ENCODE data around the gene SLC23A2. TPM values are rescaled to one million over a fixed set of nuclear protein-coding genes. Genes with fewer than 3 reads are reported as not detected.
A peak's percentile ranks its signal among the peaks of the same experiment; 100 is the strongest.

Gene SLC23A2
- total and polyA plus RNA-seq, 4 donors: 3.5 to 38.2 (median 17.9) TPM

DNA sequence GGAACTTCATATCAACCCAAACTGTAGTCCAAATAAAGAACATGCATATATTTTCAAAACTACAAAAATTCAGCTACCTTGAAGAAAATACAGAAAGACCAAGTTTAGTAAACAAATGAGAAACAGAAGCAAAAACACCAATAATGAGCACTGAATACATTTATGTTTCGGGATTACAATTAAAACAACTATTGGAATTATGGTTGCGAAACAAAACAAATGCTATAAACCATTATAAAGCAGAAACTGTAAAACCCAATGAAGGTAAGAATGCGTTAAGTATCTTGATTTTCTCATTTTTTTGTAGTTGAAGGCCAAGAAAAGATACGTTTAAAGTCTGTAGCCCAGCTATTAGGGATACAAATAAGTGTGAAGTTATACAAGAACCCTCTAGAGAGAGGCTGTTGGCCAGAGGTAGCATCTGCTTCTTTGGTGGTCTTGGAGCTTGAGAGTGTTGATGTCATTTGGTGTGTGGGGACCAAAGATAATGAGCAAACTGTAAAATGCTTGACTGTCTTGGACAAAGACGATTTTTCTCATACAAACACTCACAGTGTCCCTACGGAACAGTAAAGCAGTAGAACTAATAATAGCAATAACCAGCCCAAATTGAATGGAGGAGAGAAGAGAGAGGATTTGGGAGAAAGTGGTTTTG lies 168.1 kb downstream of the SLC23A2 start:
- ATAC-seq (ENCODE audit: low FRiP score) (no peak), DNase-seq (no peak)

DNA sequence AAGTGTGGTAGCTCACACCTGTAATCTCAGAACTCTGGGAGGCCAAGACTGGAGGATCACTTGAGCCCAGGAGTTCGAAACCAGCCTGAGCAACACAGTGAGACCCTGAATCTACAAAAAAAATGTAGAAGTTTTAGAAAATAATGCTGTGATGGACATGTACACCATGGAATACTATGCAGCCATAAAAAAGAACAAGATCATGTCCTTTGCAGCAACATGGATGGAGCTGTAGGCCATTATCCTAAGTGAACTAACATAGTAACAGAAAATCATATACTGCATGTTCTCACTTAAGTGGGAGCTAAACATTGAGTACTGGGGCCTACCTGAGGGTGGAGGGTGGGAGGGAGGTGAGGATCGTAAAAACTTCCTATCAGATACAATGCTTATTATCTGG lies 168.8 kb downstream of the SLC23A2 start:
- ATAC-seq (ENCODE audit: low FRiP score) (no peak), DNase-seq (no peak)
- Histone ChIP-seq H3K27ac (ENCODE audit: low read depth in 1 of 2, low read length in 2 of 2) (no peak overlapping the region), H3K4me1 (ENCODE audit: control insufficient read depth in 1 of 2, insufficient read depth in 2 of 2, low read length in 2 of 2) (no peaks in the 10 kb centered on the region), H3K4me3 (ENCODE audit: low read length in 2 of 2) (no peak overlapping the region), H3K36me3 (ENCODE audit: control insufficient read depth in 1 of 2, insufficient read depth in 2 of 2, low read length in 1 of 2) (no peaks in the 10 kb centered on the region), H3K9me3 (ENCODE audit: control insufficient read depth, low read length) (no peaks in the 10 kb centered on the region), H3K27me3 (ENCODE audit: control insufficient read depth in 1 of 2, insufficient read depth in 2 of 2, low read length in 1 of 2) (no peaks in the 10 kb centered on the region)
- intact Hi-C loops (cut with DNase I): no loop called here
- 96 to 97% methylated on average over 2 of the region's 2 CpGs for WGBS, 2 donors

More for the DNA sequence above, 168.1 kb downstream of the SLC23A2 start:
- Histone ChIP-seq H3K4me3 (ENCODE audit: low read length in 2 of 2) (no peak overlapping the region), H3K9me3 (ENCODE audit: control insufficient read depth, low read length) (no peaks in the 10 kb centered on the region), H3K27me3 (ENCODE audit: control insufficient read depth in 1 of 2, insufficient read depth in 2 of 2, low read length in 1 of 2) (no peaks in the 10 kb centered on the region), H3K36me3 (ENCODE audit: control insufficient read depth in 1 of 2, insufficient read depth in 2 of 2, low read length in 1 of 2) (no peaks in the 10 kb centered on the region), H3K27ac (ENCODE audit: low read depth in 1 of 2, low read length in 2 of 2) (no peak overlapping the region), H3K4me1 (ENCODE audit: control insufficient read depth in 1 of 2, insufficient read depth in 2 of 2, low read length in 2 of 2) (no peaks in the 10 kb centered on the region)
- intact Hi-C loops (cut with DNase I): no loop called here
- 80 to 85% methylated on average over 6 of the region's 6 CpGs for WGBS, 2 donors

- Histone ChIP-seq H3K36me3 (ENCODE audit: control insufficient read depth in 1 of 2, insufficient read depth in 2 of 2, low read length in 1 of 2) (no peaks in the 10 kb centered on the region), H3K27me3 (ENCODE audit: control insufficient read depth in 1 of 2, insufficient read depth in 2 of 2, low read length in 1 of 2) (no peaks in the 10 kb centered on the region), H3K27ac (ENCODE audit: low read depth in 1 of 2, low read length in 2 of 2) (no peak overlapping the region), H3K9me3 (ENCODE audit: control insufficient read depth, low read length) (no peaks in the 10 kb centered on the region), H3K4me1 (ENCODE audit: control insufficient read depth in 1 of 2, insufficient read depth in 2 of 2, low read length in 2 of 2) (no peaks in the 10 kb centered on the region), H3K4me3 (ENCODE audit: low read length in 2 of 2) (no peak overlapping the region)
- DNase-seq (no peak), ATAC-seq (ENCODE audit: low FRiP score) (no peak)
- WGBS, 2 donors: 45 to 60% methylated on average over 2 of the region's 2 CpGs
- intact Hi-C loops (cut with DNase I): no loop called here
These were observed 170.6 kb downstream of the SLC23A2 start for GRCh38 chr20:4830696-4831095.

- Histone ChIP-seq H3K4me1 (ENCODE audit: control insufficient read depth in 1 of 2, insufficient read depth in 2 of 2, low read length in 2 of 2) (no peaks in the 10 kb centered on the region), H3K4me3 (ENCODE audit: low read length in 2 of 2) (no peak overlapping the region), H3K27ac (ENCODE audit: low read depth in 1 of 2, low read length in 2 of 2) (no peak overlapping the region), H3K9me3 (ENCODE audit: control insufficient read depth, low read length) (no peaks in the 10 kb centered on the region), H3K27me3 (ENCODE audit: control insufficient read depth in 1 of 2, insufficient read depth in 2 of 2, low read length in 1 of 2) (no peaks in the 10 kb centered on the region), H3K36me3 (ENCODE audit: control insufficient read depth in 1 of 2, insufficient read depth in 2 of 2, low read length in 1 of 2) (no peaks in the 10 kb centered on the region)
- intact Hi-C loops (cut with DNase I): no loop called here
- DNase-seq: peak in 1 of 2 donors; percentile 17
- WGBS, 2 donors: 40 to 66% methylated on average over 3 of the region's 3 CpGs
- ATAC-seq (ENCODE audit: low FRiP score): no peak
These were observed 171.1 kb downstream of the SLC23A2 start for GRCh38 chr20:4830259-4830658.

GRCh38 chr20:4829514-4830215 lies 171.6 kb downstream of the SLC23A2 start:
- peak in 1 of 2 donors; percentile 56 for DNase-seq
- 36 to 40% methylated on average over 4 of the region's 4 CpGs for WGBS, 2 donors
- Histone ChIP-seq H3K36me3 (ENCODE audit: control insufficient read depth in 1 of 2, insufficient read depth in 2 of 2, low read length in 1 of 2) (no peaks in the 10 kb centered on the region), H3K27me3 (ENCODE audit: control insufficient read depth in 1 of 2, insufficient read depth in 2 of 2, low read length in 1 of 2) (no peaks in the 10 kb centered on the region), H3K9me3 (ENCODE audit: control insufficient read depth, low read length) (no peaks in the 10 kb centered on the region), H3K4me3 (ENCODE audit: low read length in 2 of 2) (no peak overlapping the region), H3K27ac (ENCODE audit: low read depth in 1 of 2, low read length in 2 of 2) (no peak overlapping the region), H3K4me1 (ENCODE audit: control insufficient read depth in 1 of 2, insufficient read depth in 2 of 2, low read length in 2 of 2) (no peaks in the 10 kb centered on the region)
- peak; percentile 73 for ATAC-seq (ENCODE audit: low FRiP score)
- intact Hi-C loops (cut with DNase I): no loop called here

GRCh38 chr20:4828830-4829513 lies 172.3 kb downstream of the SLC23A2 start:
- no peak overlapping the region for H3K27ac ChIP-seq (ENCODE audit: low read depth in 1 of 2, low read length in 2 of 2)

DNA sequence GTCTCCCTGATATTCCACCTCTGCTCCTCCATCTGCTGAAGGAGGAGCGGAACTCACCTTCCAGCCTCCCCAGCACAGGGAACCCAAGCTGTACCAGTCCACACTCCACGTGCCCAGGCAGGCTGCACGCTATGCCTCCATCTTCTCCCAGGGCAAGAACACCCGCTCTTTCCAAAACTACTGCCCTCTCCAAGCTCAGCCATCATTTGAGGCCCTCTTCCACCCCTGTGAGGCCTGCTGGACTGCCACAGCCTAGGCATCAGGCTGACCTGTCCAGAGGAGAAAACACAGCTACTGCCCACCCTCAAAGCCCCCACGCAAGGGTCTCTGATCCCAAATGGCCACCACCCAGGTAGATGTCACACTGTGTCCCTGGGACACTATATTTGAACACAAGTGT lies 179.7 kb downstream of the SLC23A2 start:
- intact Hi-C loops (cut with DNase I): no loop called here
- no peaks in the 10 kb centered on the region for H3K36me3 ChIP-seq (ENCODE audit: control insufficient read depth in 1 of 2, insufficient read depth in 2 of 2, low read length in 1 of 2)
- no peak for ATAC-seq (ENCODE audit: low FRiP score)
- H3K27ac ChIP-seq (ENCODE audit: low read depth in 1 of 2, low read length in 2 of 2): no peak overlapping the region
- no peak overlapping the region for H3K4me3 ChIP-seq (ENCODE audit: low read length in 2 of 2)
- no peaks in the 10 kb centered on the region for H3K4me1 ChIP-seq (ENCODE audit: control insufficient read depth in 1 of 2, insufficient read depth in 2 of 2, low read length in 2 of 2)
- WGBS, 2 donors: 96 to 97% methylated on average over 5 of the region's 5 CpGs
- no peaks in the 10 kb centered on the region for H3K27me3 ChIP-seq (ENCODE audit: control insufficient read depth in 1 of 2, insufficient read depth in 2 of 2, low read length in 1 of 2)
- no peak for DNase-seq
- H3K9me3 ChIP-seq (ENCODE audit: control insufficient read depth, low read length): no peaks in the 10 kb centered on the region

More at GRCh38 chr20:4828830-4829513, 172.3 kb downstream of the SLC23A2 start:
- 92% methylated on average over 14 of the region's 14 CpGs for WGBS, 2 donors
- Histone ChIP-seq H3K9me3 (ENCODE audit: control insufficient read depth, low read length) (no peaks in the 10 kb centered on the region), H3K4me3 (ENCODE audit: low read length in 2 of 2) (no peak overlapping the region), H3K4me1 (ENCODE audit: control insufficient read depth in 1 of 2, insufficient read depth in 2 of 2, low read length in 2 of 2) (no peaks in the 10 kb centered on the region), H3K36me3 (ENCODE audit: control insufficient read depth in 1 of 2, insufficient read depth in 2 of 2, low read length in 1 of 2) (no peaks in the 10 kb centered on the region), H3K27me3 (ENCODE audit: control insufficient read depth in 1 of 2, insufficient read depth in 2 of 2, low read length in 1 of 2) (no peaks in the 10 kb centered on the region)
- peak; percentile 60 for ATAC-seq (ENCODE audit: low FRiP score)
- DNase-seq: peak in 1 of 2 donors; percentile 51
- intact Hi-C loops (cut with DNase I): no loop called here

DNA sequence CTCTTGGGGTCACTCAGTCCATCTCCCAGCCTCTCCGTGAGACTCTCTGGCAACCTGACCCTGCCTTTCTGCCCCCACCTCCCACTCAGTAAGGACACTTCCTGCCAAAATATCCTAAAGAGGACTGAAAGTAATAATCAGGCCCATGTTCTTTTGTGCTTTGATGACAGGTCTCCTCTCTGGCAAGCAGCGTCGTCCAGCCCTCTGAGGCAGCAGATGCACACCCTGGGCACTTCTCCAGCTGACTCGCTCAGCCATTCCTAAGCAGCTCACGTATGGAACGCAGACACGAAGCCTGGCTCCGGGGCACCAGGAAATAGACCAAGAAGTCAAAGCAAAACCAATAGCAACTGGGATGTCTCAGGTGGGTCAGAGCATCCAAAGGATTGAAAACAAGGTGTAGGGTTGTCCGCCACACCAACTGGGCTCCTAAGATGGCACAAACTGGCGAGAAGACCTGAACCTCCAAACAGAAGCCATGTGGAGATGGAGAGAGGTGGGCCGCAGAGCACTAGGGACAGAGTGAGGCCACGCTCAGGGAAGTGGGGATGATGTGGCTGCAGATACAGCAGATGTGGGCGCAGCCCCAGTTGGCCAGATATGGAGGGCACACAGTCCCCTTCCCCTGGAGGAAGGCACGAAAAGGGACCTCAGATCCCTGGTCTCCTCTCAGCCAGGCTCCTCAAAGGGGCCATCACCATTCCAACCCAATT lies 180.3 kb downstream of the SLC23A2 start:
- Histone ChIP-seq H3K9me3 (ENCODE audit: control insufficient read depth, low read length) (no peaks in the 10 kb centered on the region), H3K27ac (ENCODE audit: low read depth in 1 of 2, low read length in 2 of 2) (no peak overlapping the region), H3K27me3 (ENCODE audit: control insufficient read depth in 1 of 2, insufficient read depth in 2 of 2, low read length in 1 of 2) (no peaks in the 10 kb centered on the region), H3K36me3 (ENCODE audit: control insufficient read depth in 1 of 2, insufficient read depth in 2 of 2, low read length in 1 of 2) (no peaks in the 10 kb centered on the region), H3K4me1 (ENCODE audit: control insufficient read depth in 1 of 2, insufficient read depth in 2 of 2, low read length in 2 of 2) (no peaks in the 10 kb centered on the region), H3K4me3 (ENCODE audit: low read length in 2 of 2) (no peak overlapping the region)
- no peak for ATAC-seq (ENCODE audit: low FRiP score)
- DNase-seq: peak in 1 of 2 donors; percentile 51
- 82 to 84% methylated on average over 14 of the region's 14 CpGs for whole genome bisulfite sequencing, 2 donors
- intact Hi-C loops (cut with DNase I): no loop called here
